Activated effector memory CD4-positive, alpha-beta T cell treated with Interleukin-2 at 50 U/mL for 16 hours (primary cell): ENCODE results near the gene KRT4.
"Not testable (repeated sequence)": the region's sequence is repeated elsewhere in the genome, so short reads cannot be mapped to it uniquely, and the experiment has no call there.

Experiments used
- DNase-seq: peaks from one replicate; pipeline ENCODE4 v3.0.0-alpha.2; 2020

KRT4 gene

DNA sequence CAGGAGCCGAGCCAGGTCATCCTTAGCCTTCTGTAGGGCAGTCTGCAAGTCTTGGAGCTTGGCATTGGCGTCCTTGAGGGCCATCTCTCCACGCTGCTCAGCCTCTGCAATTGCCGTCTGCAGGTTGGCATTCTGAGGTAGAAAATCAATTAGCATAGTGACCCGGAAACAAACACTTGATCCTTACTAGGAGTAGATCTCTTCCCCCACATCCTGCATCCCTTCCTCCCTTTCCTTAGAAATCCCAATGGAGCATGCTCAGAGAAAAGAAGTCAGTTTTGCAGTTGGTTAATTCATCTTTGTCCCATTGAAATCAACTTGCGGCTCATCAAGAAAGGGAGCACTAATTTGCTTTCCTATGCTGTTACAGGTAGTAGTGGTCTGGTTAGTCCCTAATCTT is 42.8 kb downstream of the KRT4 start:
- no peak for DNase-seq

DNA sequence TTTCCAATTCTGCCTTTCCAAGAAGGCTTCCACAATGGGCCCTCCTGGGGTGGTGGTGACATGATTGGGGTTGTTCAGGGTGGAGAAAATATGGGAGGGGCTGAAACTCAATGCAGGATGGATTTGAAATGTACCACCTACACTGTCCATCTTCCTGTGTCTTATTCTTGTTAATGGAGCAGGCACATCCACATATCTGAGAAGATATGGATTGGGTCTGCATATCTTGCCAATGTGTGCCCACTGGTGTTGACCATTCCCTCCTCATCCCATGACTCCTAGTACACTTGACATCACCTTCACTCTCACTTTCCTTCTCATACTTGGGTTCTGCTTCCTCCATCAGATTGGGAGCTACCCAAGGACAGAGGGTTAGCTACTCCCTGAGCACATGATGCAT is 44.0 kb downstream of the KRT4 start:
- DNase-seq = no peak

DNA sequence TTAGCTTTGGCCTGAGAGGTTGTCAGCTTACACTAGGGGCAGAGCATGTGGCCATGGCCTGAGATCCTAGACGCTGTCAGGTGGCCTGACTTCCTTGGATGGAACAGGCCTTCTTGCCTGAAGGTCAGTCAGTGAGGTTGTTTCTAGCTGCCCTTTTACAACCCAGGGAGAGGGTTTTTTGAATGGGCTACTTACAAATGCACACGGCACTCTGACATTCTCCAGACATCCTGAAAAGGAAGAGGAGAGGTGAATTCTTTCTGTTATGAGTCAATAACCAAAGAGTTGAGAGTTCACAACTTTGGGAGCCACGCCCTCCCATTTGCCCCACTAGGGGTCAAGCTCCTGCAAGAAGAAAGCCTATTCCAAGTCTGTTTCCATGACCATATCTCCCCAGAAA is 44.6 kb downstream of the KRT4 start:
- no peak for DNase-seq

DNA sequence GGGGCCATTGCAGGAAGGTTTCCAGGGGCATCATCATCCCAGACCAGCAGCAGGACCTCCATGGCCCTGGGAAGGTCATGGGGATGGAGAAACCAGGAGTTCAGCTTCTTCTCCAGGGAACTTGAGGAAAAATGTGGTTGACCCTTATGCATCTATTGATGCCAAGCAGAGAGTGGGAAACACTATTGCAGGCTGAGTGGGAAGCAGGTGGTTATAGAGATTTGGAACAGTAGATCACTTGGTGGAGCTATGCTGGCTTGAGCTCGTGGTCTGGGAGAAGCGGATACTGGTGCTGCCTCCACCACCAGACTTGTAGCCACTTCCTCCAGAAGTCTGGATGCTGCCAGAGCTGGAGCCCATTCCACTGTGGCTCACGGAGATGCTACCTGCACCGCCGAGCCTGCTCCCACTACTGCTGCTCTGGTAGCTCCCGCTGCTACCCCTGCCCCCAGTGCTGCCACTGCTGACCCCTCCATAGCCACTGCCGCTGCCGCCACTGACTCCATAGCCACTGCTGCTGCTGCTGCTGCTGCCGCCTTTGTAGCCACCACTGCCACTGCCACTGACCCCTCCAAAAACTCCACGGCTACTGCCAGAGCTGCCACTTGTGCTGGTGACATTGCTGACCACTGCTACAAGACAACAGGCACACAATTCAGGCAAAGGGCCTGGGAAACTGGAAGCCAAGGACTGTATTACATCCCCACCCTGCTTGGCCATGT is 45.3 kb downstream of the KRT4 start:
- DNase-seq = no peak

DNA sequence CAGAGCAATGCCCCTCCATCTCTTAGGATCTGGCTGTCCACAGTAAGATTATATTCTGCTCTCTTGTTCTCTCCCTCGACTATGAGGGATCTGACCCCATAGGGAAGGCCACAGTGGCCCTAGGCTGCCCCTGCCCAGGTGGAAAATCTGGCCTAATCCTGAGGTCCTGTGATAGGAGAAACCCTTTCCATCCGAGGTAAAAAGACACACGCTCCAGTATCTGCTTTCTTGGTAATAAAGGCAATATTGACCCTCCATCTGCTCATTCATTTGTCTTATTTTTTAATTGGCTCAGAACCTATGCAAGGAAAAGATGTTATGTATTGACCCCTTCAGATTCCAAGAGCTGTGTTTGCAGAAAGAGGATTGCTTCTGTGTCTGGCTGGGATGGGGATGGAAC is 46.5 kb downstream of the KRT4 start:
- no peak for DNase-seq

DNA sequence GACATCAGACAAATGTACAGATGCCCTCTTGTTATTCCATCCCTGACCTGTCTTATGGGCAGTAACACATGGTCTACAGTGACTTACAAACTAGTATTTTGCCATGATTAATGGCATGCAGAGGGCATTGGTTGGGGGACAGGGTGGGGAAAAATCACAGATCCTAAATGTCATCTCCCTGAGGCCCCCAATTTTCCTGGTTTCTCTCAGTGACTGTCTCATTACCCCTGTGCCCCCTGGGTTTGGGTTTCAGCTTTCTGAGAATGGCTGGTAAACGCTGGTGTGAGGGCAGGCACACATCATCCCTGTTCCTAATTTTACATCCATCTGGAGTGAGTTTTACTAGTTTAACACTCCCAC is 46.9 kb downstream of the KRT4 start:
- DNase-seq = no peak

DNA sequence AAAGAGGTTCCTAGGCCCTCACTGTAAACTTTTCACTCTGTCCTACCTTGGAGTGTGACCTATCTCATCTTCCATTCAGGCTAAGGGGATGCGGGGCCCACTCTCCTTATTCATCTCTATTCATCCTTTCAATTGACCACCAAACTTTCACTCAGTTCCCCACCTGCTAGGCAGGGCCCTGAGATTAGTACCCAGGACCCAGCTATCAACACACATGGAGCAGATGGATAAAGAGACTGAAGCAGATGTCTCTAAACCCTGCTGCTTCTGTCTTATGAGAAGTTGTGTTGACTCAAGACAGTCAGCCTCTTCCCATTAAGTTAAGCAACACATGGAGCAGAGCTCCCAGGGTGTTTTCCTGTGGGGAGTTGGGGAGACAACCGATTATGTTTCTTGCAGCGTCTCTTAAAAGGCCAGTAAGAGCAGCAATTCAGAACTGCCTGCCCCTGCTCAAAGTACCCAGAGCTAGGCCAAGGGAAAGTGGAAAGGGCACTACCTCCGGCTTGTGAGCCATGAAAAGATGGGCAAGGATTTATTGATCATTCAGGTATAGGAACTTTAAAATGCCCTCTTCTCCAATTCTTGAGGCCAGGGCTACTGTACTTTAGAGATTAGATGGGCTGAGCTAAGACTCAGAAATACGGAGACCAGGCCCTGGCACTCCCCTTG is 47.4 kb downstream of the KRT4 start:
- no peak for DNase-seq

DNA sequence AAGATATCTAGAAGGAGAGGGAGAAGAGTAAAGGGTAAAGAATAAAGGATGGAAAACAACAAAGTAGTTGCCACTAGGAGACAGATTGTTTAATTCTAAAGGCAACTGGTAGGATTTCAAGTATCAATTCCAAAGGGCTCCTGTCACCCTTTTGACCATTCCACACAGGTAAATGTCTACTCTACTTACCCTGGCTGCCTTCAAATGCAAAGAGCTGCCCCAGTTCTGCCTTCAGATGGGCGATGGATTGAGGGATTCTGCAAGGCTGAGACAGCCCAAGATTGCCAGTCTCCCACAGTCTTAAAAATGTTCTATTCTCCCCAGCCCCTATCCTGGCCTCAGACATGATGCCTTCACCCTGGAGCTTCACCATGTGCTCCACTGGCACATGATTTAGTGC is 48.2 kb downstream of the KRT4 start:
- no peak for DNase-seq

DNA sequence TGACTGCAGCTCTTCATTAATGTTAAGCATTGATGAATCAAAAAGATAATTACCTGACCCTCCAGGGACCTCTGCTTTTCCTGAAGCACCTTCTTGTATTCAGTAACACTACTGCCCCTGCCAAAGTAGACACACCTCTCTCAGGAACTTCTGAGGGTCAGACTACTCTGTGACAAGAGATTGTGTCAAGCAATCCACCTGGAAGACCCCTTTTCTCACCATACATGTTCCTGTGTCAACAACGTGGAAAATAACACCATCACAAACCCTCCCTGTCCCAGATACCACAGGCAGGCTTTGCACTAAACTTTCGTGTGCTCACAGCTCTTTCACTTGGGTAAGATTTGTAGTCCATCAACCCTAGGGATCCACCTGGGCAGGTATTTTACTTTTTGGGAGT is 49.9 kb downstream of the KRT4 start:
- no peak for DNase-seq

DNA sequence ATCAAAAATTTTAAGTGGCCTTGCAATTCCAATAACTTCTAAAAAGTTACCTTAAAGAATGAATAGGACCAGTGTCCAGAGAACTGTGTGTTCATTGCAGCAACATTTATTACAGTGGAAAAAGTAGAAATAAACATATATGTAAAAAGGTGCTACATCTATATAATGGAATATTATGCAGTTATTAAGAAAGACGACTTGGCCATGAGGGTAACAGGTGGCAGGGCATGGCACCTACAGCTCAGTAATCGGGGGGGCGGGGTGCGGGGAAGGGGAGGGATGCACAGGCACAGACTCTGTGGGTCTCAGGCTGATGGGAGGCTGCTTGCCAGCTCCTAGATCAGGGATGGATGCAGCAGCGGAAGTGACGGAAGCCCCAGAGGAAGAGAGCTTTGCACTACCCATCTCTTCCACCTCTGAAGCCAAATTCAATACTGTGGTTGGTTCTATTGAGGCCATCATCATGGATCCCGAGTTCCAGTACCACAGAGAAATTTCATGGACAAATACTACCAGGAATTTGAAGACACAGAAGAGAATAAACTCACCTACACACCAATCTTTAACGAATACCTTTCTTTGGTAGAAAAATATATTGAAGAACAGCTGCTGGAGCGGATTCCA is 50.8 kb downstream of the KRT4 start:
- DNase-seq = no peak

DNA sequence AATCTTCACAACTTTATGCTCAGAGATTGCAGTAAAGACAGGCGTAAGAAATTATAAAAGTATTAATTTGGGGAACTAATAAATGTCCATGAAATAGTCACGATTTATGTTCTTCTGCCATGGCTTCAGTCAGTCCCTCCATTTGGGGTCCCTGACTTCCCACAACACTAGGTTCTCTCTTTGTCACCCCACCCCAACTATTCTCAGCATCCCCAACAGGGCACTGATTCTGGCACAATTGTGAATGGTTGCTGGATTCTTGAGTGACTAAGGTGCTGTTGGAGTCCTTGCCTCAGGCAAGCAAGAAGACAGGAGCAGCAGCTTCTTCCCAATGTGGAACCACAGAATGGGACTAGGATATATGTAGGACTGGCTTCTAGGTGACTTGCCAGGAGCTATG is 52.1 kb downstream of the KRT4 start:
- no peak for DNase-seq

DNA sequence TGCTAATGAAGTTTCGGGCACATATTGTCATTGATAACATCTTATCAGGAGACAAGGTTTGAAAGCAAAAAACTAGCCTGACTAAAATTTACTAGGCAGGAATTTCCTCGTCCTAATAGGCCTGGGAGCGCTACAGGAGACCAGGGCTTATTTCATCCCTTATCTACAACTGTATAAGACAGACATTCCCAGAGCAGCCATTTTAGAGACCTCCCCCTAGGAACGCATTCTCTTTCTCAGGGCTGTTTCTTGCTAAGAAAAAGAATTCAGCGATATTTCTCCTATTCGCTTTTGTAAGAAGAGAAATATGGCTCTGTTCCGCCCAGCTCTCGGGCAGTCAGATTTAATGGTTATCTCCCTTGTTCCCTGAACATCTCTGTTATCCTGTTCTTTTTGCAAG is 52.7 kb downstream of the KRT4 start:
- not testable (repeated sequence) for DNase-seq

DNA sequence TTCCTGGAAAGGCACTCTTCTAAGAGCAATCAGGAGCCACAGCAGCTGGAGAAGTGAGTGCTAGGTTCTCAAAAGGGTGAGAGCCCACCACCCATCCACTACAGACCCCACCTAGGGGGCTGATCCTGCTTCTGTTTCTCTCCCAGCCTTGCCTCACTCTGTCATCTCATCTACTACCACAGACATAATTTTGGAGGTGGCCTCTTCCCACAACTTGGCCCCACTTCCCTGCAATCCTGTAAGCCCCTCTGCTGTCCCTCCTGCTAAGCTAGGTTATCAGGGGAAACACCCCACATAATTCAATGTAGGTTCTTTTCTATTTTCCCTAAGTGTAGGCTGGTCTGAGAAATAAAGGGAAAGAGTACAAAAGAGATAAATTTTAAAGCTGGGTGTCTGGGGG is 53.3 kb downstream of the KRT4 start:
- no peak for DNase-seq

DNA sequence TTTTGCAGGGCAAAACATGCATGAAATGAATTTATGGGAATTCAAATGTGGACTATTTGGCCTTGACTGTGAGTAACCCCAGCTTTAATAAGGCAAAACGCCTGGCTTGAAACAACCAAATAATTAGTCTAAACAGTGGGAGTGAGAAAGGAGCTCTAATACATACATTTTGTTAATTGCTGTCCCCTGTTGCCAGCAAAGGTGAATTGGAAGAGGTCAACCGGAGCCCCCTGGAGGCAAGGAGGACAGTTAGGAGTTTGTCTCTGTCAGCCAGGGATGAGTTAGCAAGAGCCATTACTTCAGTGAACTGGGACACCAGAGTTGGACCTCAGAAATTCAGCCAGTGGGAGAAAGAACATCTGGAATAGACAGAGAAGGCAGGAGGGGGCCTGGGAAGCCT is 54.2 kb downstream of the KRT4 start:
- no peak for DNase-seq

DNA sequence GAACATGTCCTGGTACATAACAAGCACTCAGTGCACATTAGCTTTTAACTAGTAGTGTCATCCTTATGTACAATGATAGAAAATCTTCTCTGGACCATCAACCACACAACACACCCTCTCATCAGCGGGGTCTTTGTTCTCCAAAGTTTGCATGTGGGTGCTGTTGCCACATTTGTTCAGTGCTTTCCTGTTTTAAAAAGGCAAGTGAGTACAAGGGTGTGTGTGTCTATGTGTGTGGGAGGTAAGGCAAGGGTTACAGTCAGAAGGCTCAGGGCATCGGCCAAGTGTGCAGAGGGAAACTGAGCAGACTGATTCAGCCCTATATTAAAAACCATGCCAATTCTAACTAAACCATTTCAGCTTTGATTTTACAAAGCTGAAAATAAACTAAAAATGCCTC is 54.7 kb downstream of the KRT4 start:
- DNase-seq = no peak

DNA sequence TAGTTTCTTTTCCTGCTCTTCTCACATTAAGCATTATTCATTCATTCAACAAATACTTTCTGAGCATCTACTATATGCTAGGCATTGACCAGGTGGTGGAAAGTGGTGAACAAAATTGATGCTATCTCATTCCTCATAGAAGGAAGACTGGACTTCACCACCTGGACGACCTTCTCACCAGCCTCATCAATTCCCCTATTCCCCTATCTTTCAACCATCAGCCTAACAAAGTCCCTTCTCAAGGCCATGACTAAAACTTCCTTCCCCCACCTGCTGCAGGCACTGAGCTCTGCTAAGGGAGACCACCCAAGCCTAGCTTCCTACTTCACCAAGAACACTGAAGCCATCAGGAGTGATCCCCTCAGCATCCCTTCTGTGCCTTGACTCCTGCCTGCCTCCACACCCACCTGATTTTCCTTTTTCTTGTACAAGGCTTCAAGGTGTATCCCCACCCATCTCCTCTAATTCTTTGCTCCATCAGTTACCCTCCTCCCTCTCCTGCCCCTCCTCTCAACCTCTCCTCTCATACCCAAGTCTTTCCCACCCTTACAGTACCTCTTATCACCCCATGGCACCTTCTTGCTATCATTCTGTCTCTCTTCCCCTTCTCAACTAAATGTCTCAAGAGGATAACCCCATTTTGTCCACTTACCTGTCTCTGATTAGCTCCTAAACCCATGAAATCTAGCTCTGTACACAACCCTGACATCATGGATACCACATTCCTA is 56.3 kb downstream of the KRT4 start:
- DNase-seq = no peak
